ENCODE data around the gene TCEANC2. TPM values are rescaled to one million over a fixed set of nuclear protein-coding genes. Genes with fewer than 3 reads are reported as not detected.
A peak's percentile ranks its signal among the peaks of the same experiment; 100 is the strongest.
"Not testable (repeated sequence)": the region's sequence is repeated elsewhere in the genome, so short reads cannot be mapped to it uniquely, and the experiment has no call there.

Gene TCEANC2
- total RNA-seq, 1 donor from 2014 or later: 0.64 TPM

DNA sequence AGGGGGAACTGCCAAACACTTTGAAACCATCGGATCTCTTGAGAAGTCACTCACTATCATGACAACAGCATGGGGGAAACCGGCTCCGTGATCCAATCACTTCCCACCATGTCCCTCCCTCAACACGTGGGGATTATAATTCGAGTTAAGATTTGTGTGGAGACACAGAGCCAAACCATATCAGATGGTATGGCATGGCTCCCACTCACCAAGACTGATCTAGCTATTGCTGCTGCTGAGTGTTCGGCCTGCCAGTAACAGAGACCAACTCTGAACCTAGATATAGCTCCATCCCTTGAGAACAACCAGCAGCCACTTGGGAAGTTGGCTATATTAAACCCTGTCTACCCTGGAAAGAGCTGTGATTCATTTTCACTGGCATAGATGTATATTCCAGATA lies 50.0 kb downstream of the TCEANC2 start:
- no peak for DNase-seq (ENCODE audit: low spot score in 2 of 2)
- Histone ChIP-seq H3K4me3 (no peak overlapping the region), H3K9me3 (no peaks in the 10 kb centered on the region), H3K4me1 (no peaks in the 10 kb centered on the region), H3K36me3 (no peaks in the 10 kb centered on the region), H3K27me3 (no peaks in the 10 kb centered on the region), H3K27ac (no peak overlapping the region)
- intact Hi-C loops (cut with DNase I): no loop called here
- TF ChIP-seq, protein P1, sequence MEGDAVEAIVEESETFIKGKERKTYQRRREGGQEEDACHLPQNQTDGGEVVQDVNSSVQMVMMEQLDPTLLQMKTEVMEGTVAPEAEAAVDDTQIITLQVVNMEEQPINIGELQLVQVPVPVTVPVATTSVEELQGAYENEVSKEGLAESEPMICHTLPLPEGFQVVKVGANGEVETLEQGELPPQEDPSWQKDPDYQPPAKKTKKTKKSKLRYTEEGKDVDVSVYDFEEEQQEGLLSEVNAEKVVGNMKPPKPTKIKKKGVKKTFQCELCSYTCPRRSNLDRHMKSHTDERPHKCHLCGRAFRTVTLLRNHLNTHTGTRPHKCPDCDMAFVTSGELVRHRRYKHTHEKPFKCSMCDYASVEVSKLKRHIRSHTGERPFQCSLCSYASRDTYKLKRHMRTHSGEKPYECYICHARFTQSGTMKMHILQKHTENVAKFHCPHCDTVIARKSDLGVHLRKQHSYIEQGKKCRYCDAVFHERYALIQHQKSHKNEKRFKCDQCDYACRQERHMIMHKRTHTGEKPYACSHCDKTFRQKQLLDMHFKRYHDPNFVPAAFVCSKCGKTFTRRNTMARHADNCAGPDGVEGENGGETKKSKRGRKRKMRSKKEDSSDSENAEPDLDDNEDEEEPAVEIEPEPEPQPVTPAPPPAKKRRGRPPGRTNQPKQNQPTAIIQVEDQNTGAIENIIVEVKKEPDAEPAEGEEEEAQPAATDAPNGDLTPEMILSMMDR (IDR thresholded peaks at IDR 0.05): no peak

- H3K27me3 ChIP-seq; intact Hi-C loops (cut with DNase I); H3K4me1 ChIP-seq; H3K9me3 ChIP-seq; H3K4me3 ChIP-seq; H3K27ac ChIP-seq; H3K36me3 ChIP-seq; DNase-seq (ENCODE audit: low spot score in 2 of 2): not testable (repeated sequence)
Observed at GRCh38 chr1:54104613-54105012, 51.2 kb downstream of the TCEANC2 start.

GRCh38 chr1:54105080-54105479 lies 51.7 kb downstream of the TCEANC2 start:
- intact Hi-C loops (cut with DNase I): no loop called here
- DNase-seq (ENCODE audit: low spot score in 2 of 2): no peak
- Histone ChIP-seq H3K27me3 (no peaks in the 10 kb centered on the region), H3K4me3 (no peak overlapping the region), H3K36me3 (no peaks in the 10 kb centered on the region), H3K9me3 (no peaks in the 10 kb centered on the region), H3K27ac (no peak overlapping the region), H3K4me1 (no peaks in the 10 kb centered on the region)
- TF ChIP-seq, protein P1 (IDR thresholded peaks at IDR 0.05): no peak

DNA sequence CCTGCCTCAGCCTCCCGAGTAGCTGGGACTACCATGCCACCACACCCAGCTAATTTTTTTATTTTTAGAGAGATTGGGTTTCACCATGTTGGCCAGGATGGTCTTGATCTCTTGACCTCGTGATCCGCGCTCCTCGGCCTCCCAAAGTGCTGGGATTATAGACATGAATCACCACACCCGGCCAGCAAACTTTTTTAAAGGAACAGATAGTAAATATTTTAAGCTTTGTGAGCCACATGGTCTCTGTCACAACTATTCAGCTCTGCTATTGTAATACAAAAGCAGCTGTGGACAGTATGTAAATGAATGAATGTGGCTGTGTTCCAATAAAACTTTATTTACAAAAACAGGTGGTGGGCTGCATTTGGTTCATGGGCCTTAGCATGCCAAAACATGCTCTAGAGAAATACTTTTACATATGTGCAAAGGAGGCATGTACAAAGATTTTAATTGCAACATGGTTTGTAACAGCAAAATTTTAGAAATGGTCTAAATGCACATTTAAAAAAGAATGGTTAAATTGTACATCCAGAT lies 52.4 kb downstream of the TCEANC2 start:
- H3K4me1 ChIP-seq: no peaks in the 10 kb centered on the region
- TF ChIP-seq, protein P1 (IDR thresholded peaks at IDR 0.05): no peak
- no peaks in the 10 kb centered on the region for H3K27me3 ChIP-seq
- H3K27ac ChIP-seq: no peak overlapping the region
- intact Hi-C loops (cut with DNase I): no loop called here
- no peaks in the 10 kb centered on the region for H3K9me3 ChIP-seq
- H3K36me3 ChIP-seq: no peaks in the 10 kb centered on the region
- no peak for DNase-seq (ENCODE audit: low spot score in 2 of 2)
- H3K4me3 ChIP-seq: no peak overlapping the region

GRCh38 chr1:54107131-54107530 lies 53.7 kb downstream of the TCEANC2 start:
- Histone ChIP-seq H3K27ac (no peak overlapping the region), H3K36me3 (no peaks in the 10 kb centered on the region), H3K4me1 (no peaks in the 10 kb centered on the region), H3K9me3 (no peaks in the 10 kb centered on the region), H3K27me3 (no peaks in the 10 kb centered on the region), H3K4me3 (no peak overlapping the region)
- TF ChIP-seq, protein P1 (IDR thresholded peaks at IDR 0.05): peak in 1 of 3 experiments; percentile 17
- intact Hi-C loops (cut with DNase I): no loop called here
- no peak for DNase-seq (ENCODE audit: low spot score in 2 of 2)

GRCh38 chr1:54108156-54108555 lies 54.7 kb downstream of the TCEANC2 start:
- H3K4me3 ChIP-seq: no peak overlapping the region
- intact Hi-C loops (cut with DNase I): no loop called here
- no peaks in the 10 kb centered on the region for H3K4me1 ChIP-seq
- H3K27me3 ChIP-seq: no peaks in the 10 kb centered on the region
- no peak overlapping the region for H3K27ac ChIP-seq
- DNase-seq (ENCODE audit: low spot score in 2 of 2): no peak
- no peaks in the 10 kb centered on the region for H3K36me3 ChIP-seq
- TF ChIP-seq, protein P1 (IDR thresholded peaks at IDR 0.05): no peak
- H3K9me3 ChIP-seq: no peaks in the 10 kb centered on the region
